DND-41 (cell line): Measurements from ENCODE around the gene RNF144A.

Experiments used
- ATAC-seq: fragments of 200-7000 bp; cut with Tn5 transposase; 3 replicates; pipeline ENCODE4 v1.9.1; 2021; ENCODE audit warnings: low read depth; ENCODE audit not compliant: insufficient read depth
- DNase-seq: peaks from one replicate; pipeline ENCODE4 v3.0.0-alpha.2; 2020
- H2AFZ ChIP-seq: 2 replicates; pipeline ENCODE4 v1.6.0; 2012; ENCODE audit warnings: low read depth, low read length
- H3K27ac ChIP-seq: 2 replicates; pipeline ENCODE4 v1.5.1; 2012; ENCODE audit warnings: low read length, inconsistent platforms
- H3K27me3 ChIP-seq: fragments of 200-600 bp; sonication (generic); 2 replicates; pipeline ENCODE4 v1.6.0; 2012; ENCODE audit warnings: low read length, mild to moderate bottlenecking, inconsistent platforms; ENCODE audit not compliant: insufficient read depth, poor library complexity
- H3K36me3 ChIP-seq: 2 replicates; pipeline ENCODE4 v1.5.1; 2012; ENCODE audit warnings: low read length, inconsistent platforms; ENCODE audit not compliant: insufficient read depth
- H3K4me1 ChIP-seq: 2 replicates; pipeline ENCODE4 v1.5.1; 2012; ENCODE audit warnings: mild to moderate bottlenecking, low read length; ENCODE audit not compliant: insufficient read depth
- H3K4me2 ChIP-seq: 2 replicates; pipeline ENCODE4 v1.6.0; 2012; ENCODE audit warnings: mild to moderate bottlenecking, moderate library complexity, low read length, inconsistent platforms; ENCODE audit not compliant: insufficient read depth
- H3K4me3 ChIP-seq, 2 experiments: fragments of 200-600 bp in 1 of 2; shearing (Covaris generic) in 1 of 2; 2 replicates each; pipeline ENCODE4 v1.5.1; 2012 to 2016; ENCODE audit warnings: inconsistent platforms in 2 of 2, low read length in 2 of 2, mild to moderate bottlenecking in 2 of 2, low read depth in 1 of 2, moderate library complexity in 1 of 2
- H3K79me2 ChIP-seq: 2 replicates; pipeline ENCODE4 v1.6.0; 2012; ENCODE audit warnings: low read length, inconsistent platforms; ENCODE audit not compliant: insufficient read depth
- H3K9ac ChIP-seq: 2 replicates; pipeline ENCODE4 v1.6.0; 2012; ENCODE audit warnings: low read depth, mild to moderate bottlenecking, inconsistent platforms, low read length, moderate library complexity
- H3K9me3 ChIP-seq: 2 replicates; pipeline ENCODE4 v1.5.1; 2012; ENCODE audit warnings: low read length, moderate library complexity, mild to moderate bottlenecking, inconsistent platforms; ENCODE audit not compliant: insufficient read depth, severe bottlenecking
- H4K20me1 ChIP-seq: 2 replicates; pipeline ENCODE4 v1.6.0; 2012; ENCODE audit warnings: low read length; ENCODE audit not compliant: insufficient read depth
- EZH2 ChIP-seq: IDR thresholded peaks from 3 replicates; pipeline ENCODE4 v1.6.1; 2012; ENCODE audit warnings: borderline replicate concordance, low read depth, mild to moderate bottlenecking, moderate library complexity, low read length, inconsistent platforms; ENCODE audit not compliant: severe bottlenecking
- TF ChIP-seq, protein P1 (sequence below): IDR thresholded peaks from 2 replicates; pipeline ENCODE4 v1.5.1; 2012; ENCODE audit warnings: borderline replicate concordance, low read length, moderate library complexity, mild to moderate bottlenecking; ENCODE audit not compliant: poor library complexity, severe bottlenecking; ENCODE audit errors: extremely low read depth

The RNF144A gene, protein sequence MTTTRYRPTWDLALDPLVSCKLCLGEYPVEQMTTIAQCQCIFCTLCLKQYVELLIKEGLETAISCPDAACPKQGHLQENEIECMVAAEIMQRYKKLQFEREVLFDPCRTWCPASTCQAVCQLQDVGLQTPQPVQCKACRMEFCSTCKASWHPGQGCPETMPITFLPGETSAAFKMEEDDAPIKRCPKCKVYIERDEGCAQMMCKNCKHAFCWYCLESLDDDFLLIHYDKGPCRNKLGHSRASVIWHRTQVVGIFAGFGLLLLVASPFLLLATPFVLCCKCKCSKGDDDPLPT

DNA sequence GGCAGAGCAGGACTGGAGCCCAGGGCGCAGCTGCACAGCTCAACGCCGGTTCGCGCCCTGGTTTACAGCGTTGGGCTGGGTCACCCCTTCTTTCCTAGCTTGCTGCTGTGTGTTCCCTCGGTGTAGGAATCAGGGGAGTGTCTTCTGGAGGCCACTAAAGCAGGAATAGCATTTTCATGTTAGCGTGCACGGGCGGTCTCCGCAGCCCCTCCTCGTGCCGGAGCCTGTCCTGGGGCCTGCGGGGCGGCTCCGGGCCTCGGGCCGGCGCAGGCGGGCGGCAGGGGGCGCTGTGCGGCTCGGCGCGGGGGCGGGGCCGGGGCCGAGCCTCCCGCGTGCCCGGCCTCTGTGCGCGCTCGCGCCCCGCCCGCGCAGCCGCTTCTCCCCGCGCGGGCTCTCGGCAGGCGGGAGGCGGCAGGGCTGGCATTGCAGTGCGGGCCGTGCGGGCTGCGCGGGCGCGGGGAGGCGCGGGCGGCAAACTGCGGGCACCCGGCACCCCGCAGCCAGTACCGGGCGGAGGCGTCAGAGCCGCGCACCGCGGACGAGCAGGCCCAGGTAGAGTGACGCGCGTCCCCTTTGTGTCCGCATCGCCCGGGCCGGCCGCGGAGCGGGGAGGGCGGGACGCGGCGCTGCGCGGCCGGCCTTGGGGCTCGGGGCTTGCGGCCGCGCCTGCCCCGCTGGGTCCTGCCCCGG is at the start of gene RNF144A:
Gene RNF144A (plus strand): TSS at position 342 of the 690 bp plus-strand sequence. CDS start 79,515 bp downstream, outside the sequence.
- no peaks in the 10 kb centered on the region for H3K27me3 ChIP-seq
- H3K4me1 ChIP-seq = peaks cover 81% of the 10 kb centered on the region
- peaks cover 67% of the 10 kb centered on the region for H3K36me3 ChIP-seq
- H3K79me2 ChIP-seq = peaks cover 87% of the 10 kb centered on the region
- no peaks in the 10 kb centered on the region for H3K9me3 ChIP-seq
- peak; percentile 73 for ATAC-seq
- peak; percentile 77 for DNase-seq
- peak within 1 kb of the TSS; percentile 79 for H2AFZ ChIP-seq
- H3K27ac ChIP-seq = peak within 1 kb of the TSS; percentile 85
- peaks cover 33% of the 10 kb centered on the region for H4K20me1 ChIP-seq
- H3K4me3 ChIP-seq = peak within 1 kb of the TSS; percentile 68 to 72; a peak in 3 of 4 replicates
- H3K4me2 ChIP-seq = peak within 1 kb of the TSS; percentile 79
- TF ChIP-seq, protein P1, sequence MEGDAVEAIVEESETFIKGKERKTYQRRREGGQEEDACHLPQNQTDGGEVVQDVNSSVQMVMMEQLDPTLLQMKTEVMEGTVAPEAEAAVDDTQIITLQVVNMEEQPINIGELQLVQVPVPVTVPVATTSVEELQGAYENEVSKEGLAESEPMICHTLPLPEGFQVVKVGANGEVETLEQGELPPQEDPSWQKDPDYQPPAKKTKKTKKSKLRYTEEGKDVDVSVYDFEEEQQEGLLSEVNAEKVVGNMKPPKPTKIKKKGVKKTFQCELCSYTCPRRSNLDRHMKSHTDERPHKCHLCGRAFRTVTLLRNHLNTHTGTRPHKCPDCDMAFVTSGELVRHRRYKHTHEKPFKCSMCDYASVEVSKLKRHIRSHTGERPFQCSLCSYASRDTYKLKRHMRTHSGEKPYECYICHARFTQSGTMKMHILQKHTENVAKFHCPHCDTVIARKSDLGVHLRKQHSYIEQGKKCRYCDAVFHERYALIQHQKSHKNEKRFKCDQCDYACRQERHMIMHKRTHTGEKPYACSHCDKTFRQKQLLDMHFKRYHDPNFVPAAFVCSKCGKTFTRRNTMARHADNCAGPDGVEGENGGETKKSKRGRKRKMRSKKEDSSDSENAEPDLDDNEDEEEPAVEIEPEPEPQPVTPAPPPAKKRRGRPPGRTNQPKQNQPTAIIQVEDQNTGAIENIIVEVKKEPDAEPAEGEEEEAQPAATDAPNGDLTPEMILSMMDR = peak; percentile 69
- TF ChIP-seq EZH2 = no peak
- peak within 1 kb of the TSS; percentile 97 for H3K9ac ChIP-seq

DNA sequence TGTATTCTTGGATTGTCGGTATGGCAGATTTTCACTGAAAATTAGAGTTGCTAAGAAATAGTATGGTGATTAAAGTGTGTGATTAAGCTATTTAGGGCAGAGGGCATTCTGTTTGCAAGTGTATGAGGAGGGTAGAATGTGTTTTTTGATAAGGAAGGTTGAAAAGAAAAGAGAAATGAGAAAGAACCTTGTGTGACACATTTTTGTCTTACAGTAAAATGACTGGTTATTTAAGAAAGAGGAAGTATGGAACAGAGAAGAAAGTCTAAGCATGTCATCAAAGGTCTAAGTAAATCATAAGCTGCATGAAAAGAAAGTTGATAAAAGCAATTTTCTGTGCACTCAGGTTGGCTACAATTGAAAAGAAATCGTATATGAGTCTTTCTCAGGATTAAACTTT is 44.8 kb upstream of the RNF144A start:
- DNase-seq (no peak), ATAC-seq (no peak)
- no peaks in the 10 kb centered on the region for H3K79me2 ChIP-seq
- H3K27ac ChIP-seq = no peak overlapping the region
- TF ChIP-seq EZH2 = no peak
- TF ChIP-seq, protein P1 = no peak
- H3K4me2 ChIP-seq = no peak overlapping the region
- H3K27me3 ChIP-seq = no peaks in the 10 kb centered on the region
- no peak overlapping the region for H3K9ac ChIP-seq
- H3K4me1 ChIP-seq = peaks cover 41% of the 10 kb centered on the region
- H3K4me3 ChIP-seq = no peak overlapping the region
- H2AFZ ChIP-seq = no peak overlapping the region
- H4K20me1 ChIP-seq = no peaks in the 10 kb centered on the region
- no peaks in the 10 kb centered on the region for H3K36me3 ChIP-seq
- peaks cover 6% of the 10 kb centered on the region for H3K9me3 ChIP-seq

DNA sequence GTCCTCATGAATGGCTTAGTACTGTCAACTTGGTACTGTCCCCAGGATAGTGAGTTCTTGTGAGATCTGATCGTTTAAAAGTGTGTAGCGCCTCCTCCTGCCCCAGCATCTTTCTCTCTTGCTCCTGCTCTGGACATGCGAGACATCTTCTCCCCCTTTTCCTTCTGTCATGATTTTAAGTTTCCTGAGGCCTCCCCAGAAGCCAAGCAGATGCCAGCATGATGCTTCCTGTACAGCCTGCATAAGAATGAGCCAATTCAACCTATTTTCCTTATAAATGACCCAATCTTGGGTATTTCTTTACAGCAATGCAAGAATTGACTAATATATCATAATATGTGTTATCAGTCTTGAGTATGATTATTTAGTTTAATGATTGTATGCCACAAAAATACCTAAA is 43.2 kb upstream of the RNF144A start:
- H3K36me3 ChIP-seq = no peaks in the 10 kb centered on the region
- DNase-seq = no peak
- H3K4me2 ChIP-seq = no peak overlapping the region
- no peak for ATAC-seq
- no peak overlapping the region for H3K27ac ChIP-seq
- no peaks in the 10 kb centered on the region for H3K27me3 ChIP-seq
- peaks cover 10% of the 10 kb centered on the region for H3K79me2 ChIP-seq
- TF ChIP-seq, protein P1 = no peak
- H3K9me3 ChIP-seq = peaks cover 6% of the 10 kb centered on the region
- H3K4me3 ChIP-seq = no peak overlapping the region
- H2AFZ ChIP-seq = no peak overlapping the region
- H4K20me1 ChIP-seq = no peaks in the 10 kb centered on the region
- H3K9ac ChIP-seq = no peak overlapping the region
- peaks cover 52% of the 10 kb centered on the region for H3K4me1 ChIP-seq
